ENCODE results near the gene ZDHHC19.

GRCh38 chr3:196225086-196225485 lies 13.9 kb upstream of the ZDHHC19 start:
- no peak for TF ChIP-seq CTCF (IDR thresholded peaks at IDR 0.05)
- TF ChIP-seq POLR2A (IDR thresholded peaks at IDR 0.05) = no peak

Measured in body of pancreas (tissue), 4 donors.